Activated CD4-positive, alpha-beta memory T cell treated with anti-CD3 and anti-CD28 coated beads, Interleukin-2, amount 10 ng/mL, durations not matched to agents 7 days and 5 days (primary cell): ENCODE data around the gene SCNN1B. TPM values are rescaled to one million over a fixed set of nuclear protein-coding genes. Genes with fewer than 3 reads are reported as not detected.

Experiments
- total RNA-seq, 2 experiments: library from RNA; stranded (reverse); gene quantifications; one replicate each; pipeline ENCODE4 v1.2.3, GENCODE V29; 2021

The SCNN1B gene
- total RNA-seq, 2 experiments from 2014 or later = not detected

Other genes with a start within 250 kb of the SCNN1B start
- 1 to 10 TPM; 5.1 to 5.4 TPM for gene USP31, start 152.8 kb upstream of the SCNN1B start, total RNA-seq
- gene SCNN1G, start 119.6 kb upstream of the SCNN1B start, total RNA-seq = not detected
- gene COG7, start 150.9 kb downstream of the SCNN1B start, total RNA-seq = 10 to 100 TPM; 18.0 to 19.0 TPM
- gene GGA2, start 208.2 kb downstream of the SCNN1B start, total RNA-seq = 10 to 100 TPM; 95.3 to 97.8 TPM